Left renal pelvis (tissue), 4 donors: ENCODE results near the gene NDUFAF8. TPM values are rescaled to one million over a fixed set of nuclear protein-coding genes. Genes with fewer than 3 reads are reported as not detected.

ENCODE experiments used
- DNase-seq, 4 donors: peaks; one replicate each; pipeline ENCODE4 v3.0.0-alpha.2; 2013; ENCODE audit warnings: low read depth in 4 of 4, low spot score in 3 of 4
- polyA plus RNA-seq, 4 donors: library from polyadenylated mRNA; unstranded; fragments of 120-200 nt; gene quantifications; one replicate each; pipeline ENCODE4 v1.2.1, GENCODE V29; 2013; ENCODE audit not compliant: insufficient read length in 4 of 4

NDUFAF8 gene
- polyA plus RNA-seq, 4 donors = 36.7 to 67.0 (median 46.7) TPM

- DNase-seq = no peak
Observed at GRCh38 chr17:81237591-81238489, 1.3 kb upstream of the NDUFAF8 start.

- DNase-seq = no peak
Observed at GRCh38 chr17:81238490-81238814, 666 bp upstream of the NDUFAF8 start.

GRCh38 chr17:81239714-81240555 lies 817 bp downstream of the NDUFAF8 start:
- no peak for DNase-seq

GRCh38 chr17:81240761-81241160 lies 1.6 kb downstream of the NDUFAF8 start:
- DNase-seq = no peak

- no peak for DNase-seq
Observed at GRCh38 chr17:81241203-81241602, 2.1 kb downstream of the NDUFAF8 start.

- DNase-seq = no peak
Observed at GRCh38 chr17:81241648-81242420, 2.7 kb downstream of the NDUFAF8 start.

- no peak for DNase-seq
Observed at GRCh38 chr17:81242421-81243332, 3.6 kb downstream of the NDUFAF8 start.

- no peak for DNase-seq
Observed at GRCh38 chr17:81243333-81243664, 4.2 kb downstream of the NDUFAF8 start.

- no peak for DNase-seq
Observed at GRCh38 chr17:81244358-81245023, 5.4 kb downstream of the NDUFAF8 start.

- no peak for DNase-seq
Observed at GRCh38 chr17:81245024-81245664, 6.0 kb downstream of the NDUFAF8 start.

GRCh38 chr17:81245665-81246342 lies 6.7 kb downstream of the NDUFAF8 start:
- no peak for DNase-seq

- no peak for DNase-seq
Observed at GRCh38 chr17:81246343-81246670, 7.2 kb downstream of the NDUFAF8 start.

GRCh38 chr17:81246679-81247338 lies 7.7 kb downstream of the NDUFAF8 start:
- no peak for DNase-seq

- no peak for DNase-seq
Observed at GRCh38 chr17:81247339-81247990, 8.3 kb downstream of the NDUFAF8 start.

- no peak for DNase-seq
Observed at GRCh38 chr17:81248649-81249048, 9.5 kb downstream of the NDUFAF8 start.

GRCh38 chr17:81249223-81250040 lies 10.3 kb downstream of the NDUFAF8 start:
- DNase-seq = no peak
